Mucosa of stomach (tissue), 1 donor: ENCODE measurements around the gene FBXO8.
"Not testable (repeated sequence)": the region's sequence is repeated elsewhere in the genome, so short reads cannot be mapped to it uniquely, and the experiment has no call there.

Experiments
- H3K27me3 ChIP-seq: one replicate; pipeline ENCODE4 v1.7.0; 2013; ENCODE audit warnings: mild to moderate bottlenecking, low read length; ENCODE audit not compliant: control insufficient read depth, insufficient read depth
- H3K36me3 ChIP-seq: one replicate; pipeline ENCODE4 v1.7.0; 2013; ENCODE audit warnings: low read length; ENCODE audit not compliant: control insufficient read depth, insufficient read depth
- H3K4me1 ChIP-seq: one replicate; pipeline ENCODE4 v1.7.0; 2013; ENCODE audit warnings: mild to moderate bottlenecking, low read length; ENCODE audit not compliant: control insufficient read depth, insufficient read depth
- H3K4me3 ChIP-seq: one replicate; pipeline ENCODE4 v1.7.0; 2013; ENCODE audit warnings: low read length
- H3K9ac ChIP-seq: one replicate; pipeline ENCODE4 v1.7.0; 2013; ENCODE audit warnings: mild to moderate bottlenecking, low read length, moderate library complexity
- H3K9me3 ChIP-seq: one replicate; pipeline ENCODE4 v1.7.0; 2013; ENCODE audit warnings: mild to moderate bottlenecking, low read length, moderate library complexity; ENCODE audit not compliant: control insufficient read depth
- donor health status: Pancreatic carcinoma.

Gene FBXO8

GRCh38 chr4:174279433-174280155, 3.9 kb downstream of the FBXO8 start:
- no peaks in the 10 kb centered on the region for H3K36me3 ChIP-seq
- no peaks in the 10 kb centered on the region for H3K27me3 ChIP-seq
- no peaks in the 10 kb centered on the region for H3K9me3 ChIP-seq
- H3K9ac ChIP-seq: no peak overlapping the region
- no peaks in the 10 kb centered on the region for H3K4me1 ChIP-seq
- H3K4me3 ChIP-seq: no peak overlapping the region

- H3K9ac ChIP-seq: no peak overlapping the region
- H3K9me3 ChIP-seq: no peaks in the 10 kb centered on the region
- H3K4me1 ChIP-seq: no peaks in the 10 kb centered on the region
- no peaks in the 10 kb centered on the region for H3K27me3 ChIP-seq
- no peaks in the 10 kb centered on the region for H3K36me3 ChIP-seq
- H3K4me3 ChIP-seq: no peak overlapping the region
Observed at GRCh38 chr4:174278467-174278866, 5.0 kb downstream of the FBXO8 start.

- H3K4me3 ChIP-seq: no peak overlapping the region
- no peaks in the 10 kb centered on the region for H3K4me1 ChIP-seq
- H3K27me3 ChIP-seq: no peaks in the 10 kb centered on the region
Observed at GRCh38 chr4:174277433-174277832, 6.0 kb downstream of the FBXO8 start.

GRCh38 chr4:174275101-174275500, 8.4 kb downstream of the FBXO8 start:
- H3K4me1 ChIP-seq: no peaks in the 10 kb centered on the region
- H3K4me3 ChIP-seq: no peak overlapping the region
- no peaks in the 10 kb centered on the region for H3K27me3 ChIP-seq
- H3K9ac ChIP-seq: no peak overlapping the region
- no peaks in the 10 kb centered on the region for H3K36me3 ChIP-seq
- no peaks in the 10 kb centered on the region for H3K9me3 ChIP-seq

More at GRCh38 chr4:174277433-174277832, 6.0 kb downstream of the FBXO8 start:
- H3K36me3 ChIP-seq: no peaks in the 10 kb centered on the region
- H3K9me3 ChIP-seq: no peaks in the 10 kb centered on the region
- no peak overlapping the region for H3K9ac ChIP-seq

GRCh38 chr4:174274436-174274835, 9.0 kb downstream of the FBXO8 start:
- Histone ChIP-seq H3K9me3 (no peaks in the 10 kb centered on the region), H3K4me1 (no peaks in the 10 kb centered on the region), H3K4me3 (no peak overlapping the region), H3K36me3 (no peaks in the 10 kb centered on the region), H3K27me3 (no peaks in the 10 kb centered on the region), H3K9ac (no peak overlapping the region)

- Histone ChIP-seq H3K4me1 (no peaks in the 10 kb centered on the region), H3K4me3 (no peak overlapping the region), H3K36me3 (no peaks in the 10 kb centered on the region), H3K27me3 (no peaks in the 10 kb centered on the region), H3K9me3 (no peaks in the 10 kb centered on the region), H3K9ac (no peak overlapping the region)
Observed at GRCh38 chr4:174273930-174274329, 9.5 kb downstream of the FBXO8 start.

GRCh38 chr4:174266416-174266815, 17.1 kb downstream of the FBXO8 start:
- Histone ChIP-seq H3K9ac (no peak overlapping the region), H3K27me3 (no peaks in the 10 kb centered on the region), H3K4me1 (no peaks in the 10 kb centered on the region), H3K36me3 (no peaks in the 10 kb centered on the region), H3K9me3 (no peaks in the 10 kb centered on the region), H3K4me3 (no peak overlapping the region)

- no peaks in the 10 kb centered on the region for H3K36me3 ChIP-seq
- H3K9me3 ChIP-seq: no peaks in the 10 kb centered on the region
- H3K9ac ChIP-seq: no peak overlapping the region
Observed at GRCh38 chr4:174265916-174266315, 17.6 kb downstream of the FBXO8 start.

GRCh38 chr4:174263445-174263736, 20.1 kb downstream of the FBXO8 start:
- no peaks in the 10 kb centered on the region for H3K27me3 ChIP-seq
- no peaks in the 10 kb centered on the region for H3K36me3 ChIP-seq
- H3K9ac ChIP-seq: no peak overlapping the region
- H3K9me3 ChIP-seq: no peaks in the 10 kb centered on the region
- H3K4me1 ChIP-seq: no peaks in the 10 kb centered on the region
- no peak overlapping the region for H3K4me3 ChIP-seq

More at GRCh38 chr4:174265916-174266315, 17.6 kb downstream of the FBXO8 start:
- H3K4me3 ChIP-seq: no peak overlapping the region
- no peaks in the 10 kb centered on the region for H3K27me3 ChIP-seq
- no peaks in the 10 kb centered on the region for H3K4me1 ChIP-seq

- Histone ChIP-seq H3K9ac (no peak overlapping the region), H3K27me3 (no peaks in the 10 kb centered on the region), H3K4me3 (no peak overlapping the region), H3K36me3 (no peaks in the 10 kb centered on the region), H3K4me1 (no peaks in the 10 kb centered on the region), H3K9me3 (no peaks in the 10 kb centered on the region)
Observed at GRCh38 chr4:174262624-174263444, 20.6 kb downstream of the FBXO8 start.

- not testable (repeated sequence) for H3K9me3 ChIP-seq, H3K9ac ChIP-seq, H3K4me1 ChIP-seq, H3K4me3 ChIP-seq, H3K36me3 ChIP-seq, H3K27me3 ChIP-seq
Observed at GRCh38 chr4:174261432-174261831, 22.0 kb downstream of the FBXO8 start.

- Histone ChIP-seq H3K9ac (peak overlapping the region; percentile 5), H3K9me3 (no peaks in the 10 kb centered on the region), H3K4me1 (no peaks in the 10 kb centered on the region), H3K36me3 (no peaks in the 10 kb centered on the region), H3K27me3 (no peaks in the 10 kb centered on the region), H3K4me3 (no peak overlapping the region)
Observed at GRCh38 chr4:174260099-174260498, 23.4 kb downstream of the FBXO8 start.
